Vagina (tissue), 2 donors: ENCODE results near the gene RGMB. TPM values are rescaled to one million over a fixed set of nuclear protein-coding genes. Genes with fewer than 3 reads are reported as not detected.
"Not testable (repeated sequence)": the region's sequence is repeated elsewhere in the genome, so short reads cannot be mapped to it uniquely, and the experiment has no call there.

Source experiments
- DNase-seq, 2 donors: peaks; one replicate each; pipeline ENCODE4 v3.0.0-alpha.2; 2017; ENCODE audit errors: extremely low spot score in 2 of 2
- H3K27ac ChIP-seq: fragments of 200-600 bp; sonication (generic); one replicate; pipeline ENCODE4 v1.5.1; 2019
- H3K27me3 ChIP-seq: fragments of 200-600 bp; sonication (generic); one replicate; pipeline ENCODE4 v1.5.1; 2019
- H3K36me3 ChIP-seq, 2 donors: fragments of 200-600 bp; sonication (generic); one replicate each; pipeline ENCODE4 v1.5.1; 2017 to 2019
- H3K4me1 ChIP-seq: fragments of 200-600 bp; sonication (generic); one replicate; pipeline ENCODE4 v1.5.1; 2019
- H3K4me3 ChIP-seq, 2 donors: fragments of 200-600 bp; sonication (generic); 1 replicate in 1 of 2; 2 replicates in 1 of 2; pipeline ENCODE4 v1.5.1; 2016 to 2019
- H3K9me3 ChIP-seq: fragments of 200-600 bp; sonication (generic); one replicate; pipeline ENCODE4 v1.5.1; 2019
- POLR2A ChIP-seq, 2 donors: fragments of 450-650 bp; IDR thresholded peaks; one replicate each; pipeline ENCODE4 v1.6.1; 2017; ENCODE audit warnings: antibody characterized with exemption in 2 of 2, mild to moderate bottlenecking in 2 of 2, moderate library complexity in 2 of 2
- POLR2AphosphoS5 ChIP-seq, 2 donors: sonication (generic); formaldehyde crosslinking; IDR thresholded peaks; one replicate each; pipeline ENCODE4 v1.9.0; 2017; ENCODE audit warnings: antibody characterized with exemption in 2 of 2, mild to moderate bottlenecking in 2 of 2, low read depth in 1 of 2; ENCODE audit not compliant: insufficient read depth in 1 of 2
- intact Hi-C: fragments of 100-400 bp; cut with DNase I; formaldehyde crosslinking; loops from one replicate; pipeline ENCODE4 v1.15.1; 2023
- total RNA-seq: library from RNA; depleted of rRNA; stranded (reverse); fragments of >200 nt; gene quantifications from one replicate; pipeline ENCODE4 v1.2.3, GENCODE V29; 2016
- TF ChIP-seq, protein P1 (sequence below), 3 experiments: fragments of 450-650 bp in 2 of 3; fragments of 200-600 bp in 1 of 3; sonication (generic) in 1 of 3; IDR thresholded peaks; one replicate each; pipeline ENCODE4 v1.5.1; 2017 to 2019; ENCODE audit warnings: antibody characterized with exemption in 3 of 3, mild to moderate bottlenecking in 2 of 3, moderate library complexity in 2 of 3

The RGMB gene
- total RNA-seq, 1 donor from 2014 or later = 39.0 TPM

DNA sequence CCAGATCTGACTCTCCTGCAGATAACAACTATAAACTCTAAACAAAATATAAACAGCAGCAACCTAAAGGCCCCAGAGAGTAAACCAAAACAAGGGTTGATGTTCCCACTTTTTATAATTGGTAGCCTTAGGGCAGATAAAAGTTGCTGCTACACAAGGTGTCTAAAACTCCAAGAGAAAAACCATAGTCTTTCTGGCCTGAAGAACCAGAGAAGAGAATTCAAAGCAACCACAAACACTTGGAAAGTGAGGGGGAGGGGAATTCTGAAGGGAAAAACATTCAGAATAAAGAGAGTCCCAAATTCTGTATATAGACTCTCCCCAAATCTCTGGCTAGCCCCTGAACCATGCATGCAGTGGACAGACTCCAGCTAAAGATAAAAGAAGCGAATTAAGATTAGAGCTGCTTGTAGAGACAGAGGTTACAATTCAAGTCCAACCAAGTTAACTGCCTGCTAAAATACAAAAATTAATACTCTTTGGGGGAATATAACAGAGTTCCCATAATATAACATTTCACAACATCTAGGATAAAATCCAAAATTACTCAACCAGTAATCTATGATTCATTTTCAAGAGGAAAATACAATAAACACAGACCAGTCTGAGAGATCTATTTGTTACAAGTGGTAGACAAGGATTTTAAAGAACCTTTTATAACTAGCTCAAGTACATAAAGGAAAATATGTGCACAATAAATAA, 37.5 kb upstream of the RGMB start:
- TF ChIP-seq POLR2AphosphoS5 (IDR thresholded peaks at IDR 0.05; ENCODE audit: insufficient read depth in 1 of 2, low read depth in 1 of 2) (no peak), POLR2A (IDR thresholded peaks at IDR 0.05) (no peak)
- TF ChIP-seq, protein P1, sequence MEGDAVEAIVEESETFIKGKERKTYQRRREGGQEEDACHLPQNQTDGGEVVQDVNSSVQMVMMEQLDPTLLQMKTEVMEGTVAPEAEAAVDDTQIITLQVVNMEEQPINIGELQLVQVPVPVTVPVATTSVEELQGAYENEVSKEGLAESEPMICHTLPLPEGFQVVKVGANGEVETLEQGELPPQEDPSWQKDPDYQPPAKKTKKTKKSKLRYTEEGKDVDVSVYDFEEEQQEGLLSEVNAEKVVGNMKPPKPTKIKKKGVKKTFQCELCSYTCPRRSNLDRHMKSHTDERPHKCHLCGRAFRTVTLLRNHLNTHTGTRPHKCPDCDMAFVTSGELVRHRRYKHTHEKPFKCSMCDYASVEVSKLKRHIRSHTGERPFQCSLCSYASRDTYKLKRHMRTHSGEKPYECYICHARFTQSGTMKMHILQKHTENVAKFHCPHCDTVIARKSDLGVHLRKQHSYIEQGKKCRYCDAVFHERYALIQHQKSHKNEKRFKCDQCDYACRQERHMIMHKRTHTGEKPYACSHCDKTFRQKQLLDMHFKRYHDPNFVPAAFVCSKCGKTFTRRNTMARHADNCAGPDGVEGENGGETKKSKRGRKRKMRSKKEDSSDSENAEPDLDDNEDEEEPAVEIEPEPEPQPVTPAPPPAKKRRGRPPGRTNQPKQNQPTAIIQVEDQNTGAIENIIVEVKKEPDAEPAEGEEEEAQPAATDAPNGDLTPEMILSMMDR (IDR thresholded peaks at IDR 0.05) = no peak
- no peak overlapping the region for H3K27ac ChIP-seq
- H3K36me3 ChIP-seq = no peaks in the 10 kb centered on the region
- no peak overlapping the region for H3K4me3 ChIP-seq
- DNase-seq = no peak
- H3K9me3 ChIP-seq = no peaks in the 10 kb centered on the region
- intact Hi-C loops = no loop called here
- no peaks in the 10 kb centered on the region for H3K27me3 ChIP-seq
- no peaks in the 10 kb centered on the region for H3K4me1 ChIP-seq

DNA sequence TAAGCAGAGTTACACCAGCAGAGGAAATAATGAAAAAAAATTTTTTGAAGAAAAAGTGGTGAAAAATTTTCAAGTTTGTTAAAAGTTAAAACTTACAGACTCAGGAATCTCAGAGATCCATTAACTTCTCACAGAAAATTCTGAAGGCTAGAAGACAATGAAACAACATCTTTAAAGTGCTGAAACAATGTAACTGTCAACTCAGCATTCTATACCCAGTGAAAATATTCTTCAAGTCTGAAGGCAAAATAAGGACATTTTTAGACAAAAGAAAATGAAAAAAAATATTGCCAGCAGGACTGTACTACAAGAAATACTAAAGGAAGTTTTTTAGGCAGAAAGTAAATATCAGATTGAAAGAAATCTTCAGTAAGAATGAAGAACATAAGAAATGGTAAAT, 36.7 kb upstream of the RGMB start:
- no peaks in the 10 kb centered on the region for H3K9me3 ChIP-seq
- no peaks in the 10 kb centered on the region for H3K4me1 ChIP-seq
- intact Hi-C loops = no loop called here
- no peaks in the 10 kb centered on the region for H3K27me3 ChIP-seq
- TF ChIP-seq, protein P1 (IDR thresholded peaks at IDR 0.05) = no peak
- TF ChIP-seq POLR2A (IDR thresholded peaks at IDR 0.05) = no peak
- no peak for TF ChIP-seq POLR2AphosphoS5 (IDR thresholded peaks at IDR 0.05; ENCODE audit: insufficient read depth in 1 of 2, low read depth in 1 of 2)
- no peak overlapping the region for H3K27ac ChIP-seq
- H3K36me3 ChIP-seq = no peaks in the 10 kb centered on the region
- no peak for DNase-seq
- no peak overlapping the region for H3K4me3 ChIP-seq

DNA sequence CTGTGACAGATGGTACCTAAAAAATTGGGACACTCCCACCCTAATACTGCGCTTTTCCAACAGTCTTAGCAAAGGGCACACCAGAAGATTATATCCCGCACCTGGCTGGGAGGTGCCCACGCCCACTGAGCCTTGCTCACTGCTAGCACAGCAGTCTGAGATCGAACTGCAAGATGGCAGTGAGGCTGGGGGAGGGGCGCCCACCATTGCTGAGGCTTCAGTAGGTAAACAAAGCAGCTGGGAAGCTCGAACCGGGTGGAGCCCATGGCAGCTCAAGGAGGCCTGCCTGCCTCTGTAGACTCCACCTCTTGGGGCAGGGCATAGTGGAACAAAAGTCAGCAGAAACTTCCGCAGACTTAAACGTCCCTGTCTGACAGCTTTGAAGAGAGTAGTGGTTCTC, 36.0 kb upstream of the RGMB start:
- intact Hi-C loops, H3K36me3 ChIP-seq, H3K4me3 ChIP-seq, H3K9me3 ChIP-seq, DNase-seq, H3K27ac ChIP-seq, H3K27me3 ChIP-seq, H3K4me1 ChIP-seq: not testable (repeated sequence)

DNA sequence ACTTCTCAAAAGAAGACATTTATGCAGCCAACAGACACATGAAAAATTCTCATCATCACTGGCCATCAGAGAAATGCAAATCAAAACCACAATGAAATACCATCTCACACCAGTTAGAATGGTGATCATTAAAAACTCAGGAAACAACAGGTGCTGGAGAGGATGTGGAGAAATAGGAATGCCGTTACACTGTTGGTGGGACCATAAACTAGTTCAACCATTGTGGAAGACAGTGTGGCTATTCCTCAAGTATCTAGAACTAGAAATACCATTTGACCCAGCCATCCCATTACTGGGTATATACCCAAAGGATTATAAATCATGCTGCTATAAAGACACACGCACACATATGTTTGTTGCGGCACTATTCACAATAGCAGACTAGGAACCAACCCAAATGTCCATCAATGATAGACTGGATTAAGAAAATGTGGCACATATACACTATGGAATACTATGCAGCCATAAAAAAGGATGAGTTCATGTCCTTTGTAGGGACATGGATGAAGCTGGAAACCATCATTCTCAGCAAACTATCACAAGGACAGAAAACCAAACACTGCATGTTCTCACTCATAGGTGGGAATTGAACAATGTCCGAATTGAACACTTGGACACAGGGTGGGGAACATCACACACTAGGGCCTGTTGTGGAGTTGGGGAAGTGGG, 34.8 kb upstream of the RGMB start:
- H3K9me3 ChIP-seq, DNase-seq: not testable (repeated sequence)

DNA sequence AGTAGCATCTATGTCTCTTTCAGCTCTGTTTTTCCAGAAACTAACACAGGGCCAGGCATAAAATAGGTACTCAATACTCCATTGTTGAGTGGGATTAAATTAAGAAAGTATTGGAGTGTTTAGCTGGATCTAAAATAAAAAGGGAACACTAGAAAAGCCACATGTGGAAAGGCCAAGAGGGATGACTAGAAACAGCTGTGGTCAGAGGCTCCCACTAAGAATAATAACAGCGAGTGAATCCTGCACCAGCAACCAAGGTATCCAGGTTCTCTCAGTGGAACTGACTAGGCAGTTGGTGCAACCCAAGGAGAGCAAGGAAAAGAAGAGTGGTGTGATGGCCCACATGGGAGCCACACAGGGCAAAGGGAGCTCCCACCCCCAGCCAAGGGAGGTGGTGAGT, 31.5 kb upstream of the RGMB start:
- H3K27ac ChIP-seq = no peak overlapping the region
- H3K4me3 ChIP-seq = no peak overlapping the region
- TF ChIP-seq POLR2AphosphoS5 (IDR thresholded peaks at IDR 0.05; ENCODE audit: insufficient read depth in 1 of 2, low read depth in 1 of 2) (no peak), POLR2A (IDR thresholded peaks at IDR 0.05) (no peak)
- TF ChIP-seq, protein P1 (IDR thresholded peaks at IDR 0.05) = no peak
- H3K9me3 ChIP-seq = no peaks in the 10 kb centered on the region
- no peak for DNase-seq
- H3K36me3 ChIP-seq = no peaks in the 10 kb centered on the region
- H3K4me1 ChIP-seq = no peaks in the 10 kb centered on the region
- H3K27me3 ChIP-seq = no peaks in the 10 kb centered on the region
- intact Hi-C loops = no loop called here

More for the DNA sequence above, 34.8 kb upstream of the RGMB start:
- H3K4me1 ChIP-seq, intact Hi-C loops, H3K4me3 ChIP-seq, H3K36me3 ChIP-seq, H3K27ac ChIP-seq, H3K27me3 ChIP-seq: not testable (repeated sequence)

DNA sequence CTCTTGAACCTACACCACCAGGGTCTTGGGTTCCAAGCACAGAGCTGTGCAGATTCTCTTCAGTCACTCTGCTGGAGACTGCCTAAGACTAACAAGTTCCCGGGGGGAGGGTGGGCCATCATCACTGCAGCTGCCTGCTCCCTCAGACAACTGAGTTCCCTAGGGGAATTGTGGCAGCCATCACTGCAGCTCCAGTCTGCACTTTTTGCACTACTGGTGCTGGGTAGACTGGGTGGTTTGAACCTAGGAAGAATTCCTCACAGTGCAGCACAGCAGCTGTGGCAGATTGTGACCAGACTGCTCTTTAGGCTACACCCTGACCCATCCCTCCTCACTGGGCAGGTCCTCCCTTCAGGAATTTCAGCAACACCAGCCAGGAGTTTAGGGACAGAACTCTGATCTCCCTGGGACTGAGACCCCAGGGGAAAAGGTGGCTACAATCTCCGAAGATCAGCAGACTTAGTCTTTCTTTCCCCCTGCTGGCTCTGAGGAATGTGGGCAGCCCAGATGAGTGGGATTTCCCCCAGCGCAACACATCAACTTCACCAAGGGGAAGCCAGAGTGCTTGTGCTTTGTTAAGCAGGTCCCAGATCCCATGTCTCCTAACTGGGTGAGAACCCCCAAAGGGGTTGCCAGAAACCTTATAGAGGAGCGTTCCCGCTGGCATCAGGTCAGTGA, 30.9 kb upstream of the RGMB start:
- no peaks in the 10 kb centered on the region for H3K36me3 ChIP-seq
- no peak overlapping the region for H3K27ac ChIP-seq
- H3K9me3 ChIP-seq = no peaks in the 10 kb centered on the region
- intact Hi-C loops = no loop called here
- no peak for TF ChIP-seq POLR2AphosphoS5 (IDR thresholded peaks at IDR 0.05; ENCODE audit: insufficient read depth in 1 of 2, low read depth in 1 of 2)
- TF ChIP-seq POLR2A (IDR thresholded peaks at IDR 0.05) = no peak
- TF ChIP-seq, protein P1 (IDR thresholded peaks at IDR 0.05) = no peak
- H3K4me3 ChIP-seq = no peak overlapping the region
- no peaks in the 10 kb centered on the region for H3K4me1 ChIP-seq
- no peaks in the 10 kb centered on the region for H3K27me3 ChIP-seq
- DNase-seq = no peak

DNA sequence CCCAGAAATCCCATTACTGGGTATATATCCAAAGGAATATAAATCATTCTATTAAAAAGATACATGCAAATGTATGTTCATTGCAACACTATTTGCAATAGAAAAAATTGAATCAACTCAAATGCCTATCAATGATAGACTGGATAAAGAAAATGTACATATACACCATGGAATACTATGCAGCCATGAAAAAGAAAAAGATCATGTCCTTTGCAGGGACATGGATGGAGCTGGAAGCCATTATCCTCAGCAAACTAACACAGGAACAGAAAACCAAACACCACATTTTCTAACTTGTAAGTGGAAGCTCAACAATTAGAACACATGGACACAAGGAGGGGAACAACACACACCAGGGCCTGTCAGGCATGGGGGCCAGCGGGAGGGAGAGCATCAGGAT, 25.2 kb upstream of the RGMB start:
- intact Hi-C loops, H3K27me3 ChIP-seq, H3K9me3 ChIP-seq, H3K27ac ChIP-seq, H3K4me3 ChIP-seq, H3K36me3 ChIP-seq, H3K4me1 ChIP-seq, DNase-seq: not testable (repeated sequence)
